NB4 (cell line): ENCODE results near the gene HSPA12A.

Experiments used
- DNase-seq: peaks from one replicate; pipeline ENCODE4 v3.0.0; 2010; ENCODE audit warnings: low read depth
- H3K4me3 ChIP-seq: one replicate; pipeline ENCODE4 v1.5.1; 2011; ENCODE audit warnings: mild to moderate bottlenecking, low read depth, low read length, moderate library complexity
- MYC ChIP-seq: IDR thresholded peaks from 2 replicates; pipeline ENCODE4 v1.6.1; 2011; ENCODE audit warnings: low read depth, low read length
- POLR2A ChIP-seq: IDR thresholded peaks from 2 replicates; pipeline ENCODE4 v1.6.1; 2011; ENCODE audit warnings: mild to moderate bottlenecking; ENCODE audit not compliant: insufficient read length; ENCODE audit errors: extremely low read depth
- TF ChIP-seq, protein P1 (sequence below): IDR thresholded peaks from one replicate; pipeline ENCODE4 v1.5.1; 2012; ENCODE audit warnings: low read depth, low read length
- TF ChIP-seq, protein P2 (sequence below): IDR thresholded peaks from 2 replicates; pipeline ENCODE4 v1.6.1; 2011; ENCODE audit warnings: low read depth, low read length

The HSPA12A gene

DNA sequence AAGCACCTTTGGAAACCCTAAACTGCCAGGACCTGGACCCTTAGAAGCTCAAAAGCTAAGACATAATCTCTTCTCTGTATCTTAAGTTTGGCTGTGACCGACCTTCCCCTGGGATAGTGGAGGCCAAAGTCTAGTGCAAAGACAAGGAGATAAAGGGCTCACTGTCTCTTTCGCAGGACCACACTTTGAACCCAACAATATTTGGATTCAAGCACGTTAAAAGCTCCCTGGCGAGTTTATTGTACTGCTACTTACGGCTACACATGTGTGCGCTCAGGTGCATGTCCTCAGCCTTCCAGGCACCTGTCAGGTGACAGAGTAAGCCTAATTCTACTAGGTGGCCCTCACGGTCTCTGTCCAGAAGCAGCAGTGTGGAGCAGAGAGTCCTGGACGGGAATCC is 65.7 kb downstream of the HSPA12A start:
- no peak for DNase-seq
- no peak overlapping the region for H3K4me3 ChIP-seq
- TF ChIP-seq MYC (no peak), POLR2A (no peak)
- TF ChIP-seq, protein P1, sequence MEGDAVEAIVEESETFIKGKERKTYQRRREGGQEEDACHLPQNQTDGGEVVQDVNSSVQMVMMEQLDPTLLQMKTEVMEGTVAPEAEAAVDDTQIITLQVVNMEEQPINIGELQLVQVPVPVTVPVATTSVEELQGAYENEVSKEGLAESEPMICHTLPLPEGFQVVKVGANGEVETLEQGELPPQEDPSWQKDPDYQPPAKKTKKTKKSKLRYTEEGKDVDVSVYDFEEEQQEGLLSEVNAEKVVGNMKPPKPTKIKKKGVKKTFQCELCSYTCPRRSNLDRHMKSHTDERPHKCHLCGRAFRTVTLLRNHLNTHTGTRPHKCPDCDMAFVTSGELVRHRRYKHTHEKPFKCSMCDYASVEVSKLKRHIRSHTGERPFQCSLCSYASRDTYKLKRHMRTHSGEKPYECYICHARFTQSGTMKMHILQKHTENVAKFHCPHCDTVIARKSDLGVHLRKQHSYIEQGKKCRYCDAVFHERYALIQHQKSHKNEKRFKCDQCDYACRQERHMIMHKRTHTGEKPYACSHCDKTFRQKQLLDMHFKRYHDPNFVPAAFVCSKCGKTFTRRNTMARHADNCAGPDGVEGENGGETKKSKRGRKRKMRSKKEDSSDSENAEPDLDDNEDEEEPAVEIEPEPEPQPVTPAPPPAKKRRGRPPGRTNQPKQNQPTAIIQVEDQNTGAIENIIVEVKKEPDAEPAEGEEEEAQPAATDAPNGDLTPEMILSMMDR: no peak
- TF ChIP-seq, protein P2, sequence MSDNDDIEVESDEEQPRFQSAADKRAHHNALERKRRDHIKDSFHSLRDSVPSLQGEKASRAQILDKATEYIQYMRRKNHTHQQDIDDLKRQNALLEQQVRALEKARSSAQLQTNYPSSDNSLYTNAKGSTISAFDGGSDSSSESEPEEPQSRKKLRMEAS: no peak

DNA sequence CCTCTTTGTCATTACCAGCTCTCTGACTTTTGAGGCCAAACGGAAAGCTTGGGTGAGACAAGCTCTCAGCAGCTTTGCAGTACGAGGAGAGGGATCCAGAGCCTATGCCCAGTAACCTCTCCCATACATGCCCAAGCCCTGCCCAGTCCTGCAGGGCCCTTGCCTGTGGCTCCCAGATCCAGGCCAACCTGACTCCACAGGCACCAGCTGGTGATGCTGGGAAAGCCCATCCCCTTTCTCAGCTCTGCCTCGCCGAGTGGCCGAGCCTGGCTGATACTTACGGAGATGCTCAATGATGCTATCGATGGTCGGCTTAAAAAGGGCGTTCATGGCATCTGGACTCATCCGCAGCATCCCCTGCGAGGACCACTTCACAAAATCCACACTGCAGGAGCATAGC is 66.2 kb downstream of the HSPA12A start:
- no peak overlapping the region for H3K4me3 ChIP-seq
- TF ChIP-seq POLR2A (no peak), MYC (no peak)
- TF ChIP-seq, protein P1: no peak
- TF ChIP-seq, protein P2: no peak
- DNase-seq: no peak

DNA sequence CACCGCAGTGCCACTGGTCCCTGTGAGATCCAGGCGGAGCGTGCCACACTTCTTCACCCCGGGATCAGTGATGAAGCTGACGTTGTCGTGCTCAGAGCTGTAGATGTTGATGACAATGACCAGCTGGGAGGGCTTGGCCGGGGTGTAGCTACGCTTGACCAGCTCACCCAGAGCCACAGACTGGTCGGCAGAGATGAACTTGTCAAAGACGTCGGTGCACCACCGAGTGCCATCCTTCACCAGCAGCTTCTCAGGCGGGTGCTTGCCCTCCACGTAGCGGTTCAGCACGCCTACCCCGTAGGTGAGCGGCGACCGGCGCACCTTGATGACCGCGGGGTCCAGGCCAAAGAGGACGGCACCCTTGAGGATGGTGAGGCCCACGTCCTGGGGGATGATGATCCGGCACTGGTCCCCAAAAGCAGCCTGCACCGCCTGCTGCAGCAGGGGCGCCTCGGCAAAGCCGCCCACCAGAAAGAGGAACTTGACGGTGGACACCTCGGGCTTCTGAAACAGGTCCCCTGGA is 67.4 kb downstream of the HSPA12A start:
- TF ChIP-seq, protein P1: no peak
- TF ChIP-seq, protein P2: no peak
- no peak for TF ChIP-seq POLR2A
- no peak for TF ChIP-seq MYC
- no peak for DNase-seq
- H3K4me3 ChIP-seq: no peak overlapping the region

DNA sequence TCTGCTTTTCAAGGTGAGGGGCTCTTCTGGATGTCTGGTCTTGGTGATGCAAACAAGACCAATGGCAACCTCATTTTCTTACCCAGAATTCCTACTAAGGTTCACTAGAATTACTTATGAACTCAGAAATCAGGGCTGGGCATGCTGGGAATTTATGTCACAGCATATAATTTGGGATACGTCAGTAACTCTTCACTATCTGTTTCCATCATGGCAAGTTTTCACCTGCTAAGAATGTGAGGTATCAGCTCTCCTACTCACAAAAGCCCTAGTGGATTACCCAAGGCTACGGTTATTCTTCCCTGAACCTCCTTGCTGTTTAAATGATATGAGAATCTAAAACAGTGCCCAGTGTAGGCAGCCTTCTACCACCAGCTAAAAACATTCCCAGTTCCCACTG is 68.5 kb downstream of the HSPA12A start:
- H3K4me3 ChIP-seq: no peak overlapping the region
- TF ChIP-seq POLR2A: no peak
- TF ChIP-seq, protein P1: no peak
- DNase-seq: no peak

DNA sequence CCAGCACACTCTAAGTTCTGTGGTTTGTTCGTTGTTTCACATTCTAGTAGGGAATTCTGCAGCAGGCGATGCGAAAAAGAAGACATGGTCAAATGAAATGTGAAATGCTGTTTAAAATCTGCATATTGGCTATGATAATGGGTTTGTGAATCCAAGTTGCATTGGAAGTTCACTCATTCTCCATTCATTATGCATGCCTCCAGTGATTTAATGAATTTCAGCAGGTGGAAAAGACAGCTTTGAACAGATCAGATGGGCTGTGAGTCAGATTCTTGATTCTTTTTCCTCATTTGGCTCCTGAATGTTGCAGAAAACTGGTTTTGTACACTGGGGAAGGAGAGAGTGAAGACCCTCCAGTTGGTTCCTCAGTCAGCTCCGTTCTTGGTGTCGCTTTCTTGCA is 69.5 kb downstream of the HSPA12A start:
- no peak overlapping the region for H3K4me3 ChIP-seq
- DNase-seq: no peak
- TF ChIP-seq, protein P1: no peak
- TF ChIP-seq POLR2A: no peak
- TF ChIP-seq, protein P2: no peak
